H9 (cell line): ENCODE results near the gene COA8. TPM values are rescaled to one million over a fixed set of nuclear protein-coding genes. Genes with fewer than 3 reads are reported as not detected.

Experiments
- DNase-seq: peaks from one replicate; pipeline ENCODE4 v3.0.0-alpha.2; 2017
- H2AFZ ChIP-seq: one replicate; pipeline ENCODE4 v1.6.1; 2013; ENCODE audit warnings: mild to moderate bottlenecking, low read length, control low read depth, moderate library complexity
- H2AK5ac ChIP-seq: 2 replicates; pipeline ENCODE4 v1.6.1; 2013; ENCODE audit warnings: low read length, control low read depth, mixed read lengths; ENCODE audit not compliant: insufficient read length
- H2BK120ac ChIP-seq: one replicate; pipeline ENCODE4 v1.6.1; 2013; ENCODE audit warnings: low read depth, mild to moderate bottlenecking, low read length, control low read depth, inconsistent platforms; ENCODE audit not compliant: poor library complexity, severe bottlenecking
- H2BK12ac ChIP-seq: 2 replicates; pipeline ENCODE4 v1.6.1; 2013; ENCODE audit warnings: low read length, control low read depth, mixed read lengths, low read depth; ENCODE audit not compliant: insufficient read length
- H2BK15ac ChIP-seq: 2 replicates; pipeline ENCODE4 v1.6.1; 2013; ENCODE audit warnings: low read depth, low read length, control low read depth
- H2BK20ac ChIP-seq: one replicate; pipeline ENCODE4 v1.6.1; 2013; ENCODE audit warnings: low read depth, mild to moderate bottlenecking, low read length, control low read depth, inconsistent platforms; ENCODE audit not compliant: poor library complexity, severe bottlenecking
- H2BK5ac ChIP-seq: 2 replicates; pipeline ENCODE4 v1.6.1; 2013; ENCODE audit warnings: low read length, control low read depth, mixed read lengths; ENCODE audit not compliant: insufficient read length
- H3K14ac ChIP-seq: 2 replicates; pipeline ENCODE4 v1.6.1; 2013; ENCODE audit warnings: low read length, control low read depth; ENCODE audit not compliant: insufficient read depth
- H3K18ac ChIP-seq: 2 replicates; pipeline ENCODE4 v1.6.1; 2013; ENCODE audit warnings: low read depth, mild to moderate bottlenecking, mixed read lengths, low read length, control low read depth; ENCODE audit not compliant: insufficient read length
- H3K23ac ChIP-seq: 2 replicates; pipeline ENCODE4 v1.6.1; 2013; ENCODE audit warnings: low read length, control low read depth, mixed read lengths, low read depth; ENCODE audit not compliant: insufficient read length
- H3K23me2 ChIP-seq: 2 replicates; pipeline ENCODE4 v1.6.1; 2013; ENCODE audit warnings: low read depth, mild to moderate bottlenecking, mixed read lengths, low read length, control low read depth; ENCODE audit not compliant: insufficient read length, poor library complexity, severe bottlenecking
- H3K27ac ChIP-seq: 2 replicates; pipeline ENCODE4 v1.5.1; 2013; ENCODE audit warnings: low read length, control low read depth, mixed read lengths, low read depth; ENCODE audit not compliant: insufficient read length
- H3K27me3 ChIP-seq: 2 replicates; pipeline ENCODE4 v1.6.1; 2013; ENCODE audit warnings: low read length, control low read depth, inconsistent platforms; ENCODE audit not compliant: insufficient read depth
- H3K4ac ChIP-seq: 2 replicates; pipeline ENCODE4 v1.6.1; 2013; ENCODE audit warnings: low read depth, mild to moderate bottlenecking, control low read depth, inconsistent platforms, low read length, moderate library complexity
- H3K4me1 ChIP-seq: 2 replicates; pipeline ENCODE4 v1.6.1; 2013; ENCODE audit warnings: low read length, control low read depth, inconsistent platforms; ENCODE audit not compliant: insufficient read depth
- H3K4me2 ChIP-seq: 2 replicates; pipeline ENCODE4 v1.6.1; 2013; ENCODE audit warnings: low read length, control low read depth, mixed read lengths; ENCODE audit not compliant: insufficient read length, insufficient read depth
- H3K56ac ChIP-seq: 2 replicates; pipeline ENCODE4 v1.6.1; 2013; ENCODE audit warnings: low read depth, mild to moderate bottlenecking, mixed read lengths, low read length, control low read depth; ENCODE audit not compliant: insufficient read length
- H3K79me1 ChIP-seq: 2 replicates; pipeline ENCODE4 v1.6.1; 2013; ENCODE audit warnings: low read depth, mild to moderate bottlenecking, moderate library complexity, low read length, control low read depth, inconsistent platforms; ENCODE audit not compliant: insufficient read depth, poor library complexity, severe bottlenecking
- H3K79me2 ChIP-seq: 2 replicates; pipeline ENCODE4 v1.6.1; 2013; ENCODE audit warnings: low read length, control low read depth, inconsistent platforms; ENCODE audit not compliant: insufficient read depth
- H3K9ac ChIP-seq: 2 replicates; pipeline ENCODE4 v1.6.1; 2013; ENCODE audit warnings: low read length, control low read depth, mixed read lengths; ENCODE audit not compliant: insufficient read length; ENCODE audit errors: extremely low read depth
- H3K9me3 ChIP-seq: one replicate; pipeline ENCODE4 v1.6.1; 2013; ENCODE audit warnings: low read depth, low read length, inconsistent platforms; ENCODE audit not compliant: control insufficient read depth
- H3T11ph ChIP-seq: one replicate; pipeline ENCODE4 v1.6.1; 2013; ENCODE audit warnings: mild to moderate bottlenecking, low read length, control low read depth, inconsistent platforms
- H4K20me1 ChIP-seq: one replicate; pipeline ENCODE4 v1.6.1; 2013; ENCODE audit not compliant: control insufficient read depth, insufficient read length, insufficient read depth
- H4K5ac ChIP-seq: 2 replicates; pipeline ENCODE4 v1.6.1; 2013; ENCODE audit warnings: low read depth, mild to moderate bottlenecking, mixed read lengths, low read length, control low read depth; ENCODE audit not compliant: insufficient read length
- H4K8ac ChIP-seq: replicated peaks from 2 replicates; pipeline ENCODE4 v1.6.1; 2013; ENCODE audit warnings: low read length, control low read depth, mixed read lengths, low read depth; ENCODE audit not compliant: insufficient read length
- H4K91ac ChIP-seq: 2 replicates; pipeline ENCODE4 v1.6.1; 2013; ENCODE audit warnings: low read depth, mild to moderate bottlenecking, moderate library complexity, mixed read lengths, low read length, control low read depth; ENCODE audit not compliant: insufficient read length
- H3K27ac Mint-ChIP-seq, 3 experiments: 2 replicates in 2 of 3; 3 replicates in 1 of 3; pipeline ENCODE4 v1.8.0; 2020 to 2021; ENCODE audit warnings: mixed read lengths in 3 of 3, mild to moderate bottlenecking in 1 of 3, moderate library complexity in 1 of 3
- H3K27me3 Mint-ChIP-seq: 2 replicates; pipeline ENCODE4 v1.8.0; 2021; ENCODE audit warnings: low read depth, mild to moderate bottlenecking, moderate library complexity, mixed read lengths
- H3K36me3 Mint-ChIP-seq, 3 experiments: 2 replicates in 2 of 3; 3 replicates in 1 of 3; pipeline ENCODE4 v1.8.0; 2020 to 2021; ENCODE audit warnings: low read depth in 3 of 3, mixed read lengths in 3 of 3; ENCODE audit not compliant: insufficient read depth in 1 of 3
- H3K4me1 Mint-ChIP-seq, 2 experiments: 2 replicates each; pipeline ENCODE4 v1.8.0; 2020; ENCODE audit warnings: mixed read lengths in 2 of 2
- H3K4me3 Mint-ChIP-seq, 2 experiments: 2 replicates in 1 of 2; 3 replicates in 1 of 2; pipeline ENCODE4 v1.8.0; 2020 to 2021; ENCODE audit warnings: mild to moderate bottlenecking in 2 of 2, mixed read lengths in 2 of 2, moderate library complexity in 1 of 2
- H3K9me3 Mint-ChIP-seq, 2 experiments: 2 replicates in 1 of 2; 3 replicates in 1 of 2; pipeline ENCODE4 v1.8.0; 2020; ENCODE audit warnings: mild to moderate bottlenecking in 2 of 2, mixed read lengths in 2 of 2, moderate library complexity in 1 of 2
- CTCF ChIP-seq: fragments of 200-600 bp; sonication (generic); conservative IDR thresholded peaks from 3 replicates; pipeline ENCODE4 v1.8.0; 2021; ENCODE audit warnings: antibody characterized with exemption, mild to moderate bottlenecking
- WGBS: extraction: QIAGEN DNeasy Blood & Tissue Kit; methylation state at CpG from one replicate; pipeline ENCODE4 v1.1.7; 2013; ENCODE audit warnings: missing lambda C conversion rate, low lambda C conversion rate, mixed read lengths; ENCODE audit not compliant: insufficient read length; ENCODE audit errors: extremely low coverage; 5-methylcytosine and 5-hydroxymethylcytosine counted together
- total RNA-seq: library from RNA; stranded (reverse); gene quantifications from 2 replicates; pipeline ENCODE4 v1.2.1, GENCODE V29; 2021

The COA8 gene
- total RNA-seq, 1 experiment from 2014 or later, result 45.5 TPM

DNA sequence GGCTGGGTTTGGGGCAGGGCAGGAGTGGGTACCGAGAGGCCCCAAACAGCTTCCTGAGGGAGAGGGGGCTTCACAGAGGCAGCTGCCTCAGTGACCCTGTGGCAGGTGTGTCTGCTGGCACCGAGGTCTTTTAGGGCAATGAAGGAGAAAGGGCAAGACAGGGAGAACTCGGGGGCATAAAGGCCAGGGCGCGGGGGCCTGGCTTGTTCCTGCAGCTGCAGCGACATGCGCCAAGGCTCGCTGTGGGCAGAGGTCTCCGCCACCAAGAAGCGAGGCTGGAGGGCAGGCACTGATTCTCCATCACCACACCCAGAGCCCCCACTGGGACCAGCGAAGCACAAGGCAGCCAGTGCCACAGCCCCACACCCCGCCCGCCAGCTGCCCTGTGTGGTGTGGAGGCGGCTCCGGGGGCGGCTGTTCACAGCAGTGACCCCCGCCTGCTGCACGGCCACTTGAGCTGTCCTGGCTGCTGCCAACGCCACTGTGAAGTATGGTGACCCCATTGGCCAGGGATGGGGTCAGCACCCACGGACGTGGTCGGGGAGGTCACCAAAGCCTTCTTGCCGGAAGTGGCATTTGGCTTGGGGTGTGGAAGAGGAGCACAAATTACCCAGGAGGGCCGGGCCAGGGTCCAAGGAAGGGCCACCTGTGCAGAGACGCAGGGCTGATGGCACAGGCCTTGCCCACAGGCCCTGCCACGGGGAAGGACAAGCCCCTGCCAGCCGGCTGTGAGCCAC is 16.7 kb upstream of the COA8 start:
- no peak overlapping the region; a peak in 2 of 7 replicates for H3K27ac Mint-ChIP-seq
- no peak overlapping the region for H3K18ac ChIP-seq

More for the DNA sequence above, 16.7 kb upstream of the COA8 start:
- Mint-ChIP-seq H3K27me3 (no peaks in the 10 kb centered on the region; the same call in none of the 2 replicates), H3K36me3 (no peaks in the 10 kb centered on the region), H3K4me3 (no peak overlapping the region; a peak in 1 of 5 replicates), H3K4me1 (peaks cover 12 to 19% of the 10 kb centered on the region in 2 experiments), H3K9me3 (no peaks in the 10 kb centered on the region)
- Histone ChIP-seq H3K4me1 (no peaks in the 10 kb centered on the region; the same call in 1 of the 2 replicates), H3K23me2 (peaks cover 4% of the 10 kb centered on the region), H2BK12ac (no peak overlapping the region), H2AK5ac (no peak overlapping the region), H3K79me2 (no peaks in the 10 kb centered on the region), H3T11ph (no peak overlapping the region), H2BK20ac (no peak overlapping the region), H3K9ac (no peak overlapping the region), H2AFZ (no peak overlapping the region), H3K27ac (no peak overlapping the region), H4K91ac (no peak overlapping the region), H3K14ac (no peak overlapping the region), H3K79me1 (no peaks in the 10 kb centered on the region), H3K4me2 (no peak overlapping the region), H2BK15ac (no peak overlapping the region), H3K56ac (no peak overlapping the region), H4K20me1 (no peaks in the 10 kb centered on the region), H4K5ac (no peak overlapping the region), H3K23ac (no peak overlapping the region), H4K8ac (no peak overlapping the region), H2BK5ac (no peak overlapping the region), H3K9me3 (no peaks in the 10 kb centered on the region), H2BK120ac (no peak overlapping the region), H3K27me3 (no peaks in the 10 kb centered on the region), H3K4ac (no peak overlapping the region)
- TF ChIP-seq CTCF, result no peak
- WGBS, result no CpG with 5 or more reads among the region's 27 CpGs
- no peak for DNase-seq
